ENCODE data around the gene ZNF22.
A peak's percentile ranks its signal among the peaks of the same experiment; 100 is the strongest.

The ZNF22 gene

GRCh38 chr10:44965651-44966097 is 35.0 kb upstream of the ZNF22 start:
- DNase-seq: no peak

GRCh38 chr10:44966129-44966815 is 34.5 kb upstream of the ZNF22 start:
- DNase-seq: no peak

GRCh38 chr10:44966816-44967509 is 33.8 kb upstream of the ZNF22 start:
- DNase-seq: no peak

- no peak for DNase-seq
Measured at GRCh38 chr10:44967616-44968015, 33.1 kb upstream of the ZNF22 start.

- DNase-seq: no peak
Measured at GRCh38 chr10:44968091-44968490, 32.6 kb upstream of the ZNF22 start.

- DNase-seq: no peak
Measured at GRCh38 chr10:44968500-44969400, 32.0 kb upstream of the ZNF22 start.

GRCh38 chr10:44969854-44970253 is 30.9 kb upstream of the ZNF22 start:
- no peak for DNase-seq

GRCh38 chr10:44970812-44971395 is 29.8 kb upstream of the ZNF22 start:
- no peak for DNase-seq

GRCh38 chr10:44971434-44971833 is 29.3 kb upstream of the ZNF22 start:
- DNase-seq: no peak

- no peak for DNase-seq
Measured at GRCh38 chr10:44971935-44972757, 28.6 kb upstream of the ZNF22 start.

- no peak for DNase-seq
Measured at GRCh38 chr10:44972874-44973306, 27.8 kb upstream of the ZNF22 start.

GRCh38 chr10:44973323-44974081 is 27.2 kb upstream of the ZNF22 start:
- DNase-seq: peak; percentile 56

GRCh38 chr10:44974082-44974627 is 26.6 kb upstream of the ZNF22 start:
- no peak for DNase-seq

- DNase-seq: peak; percentile 49
Measured at GRCh38 chr10:44974628-44975430, 25.9 kb upstream of the ZNF22 start.

- peak; percentile 69 for DNase-seq
Measured at GRCh38 chr10:44975431-44976331, 25.0 kb upstream of the ZNF22 start.

- DNase-seq: no peak
Measured at GRCh38 chr10:44976352-44977198, 24.1 kb upstream of the ZNF22 start.

- DNase-seq: no peak
Measured at GRCh38 chr10:44977287-44978212, 23.2 kb upstream of the ZNF22 start.
